K562 (cell line): Measurements from ENCODE around the gene LCTL. TPM values are rescaled to one million over a fixed set of nuclear protein-coding genes. Genes with fewer than 3 reads are reported as not detected.

Source experiments
- ARID3A ChIP-seq: IDR thresholded peaks from 2 replicates; pipeline ENCODE4 v1.6.1; 2012; ENCODE audit warnings: low read depth, low read length, improper control_type of control experiment, borderline replicate concordance
- CBX1 ChIP-seq: sonication (generic); IDR thresholded peaks from 2 replicates; pipeline ENCODE4 v1.6.1; 2016; ENCODE audit warnings: antibody characterized with exemption, low read depth, mild to moderate bottlenecking
- CBX2 ChIP-seq: fragments of 200-600 bp; sonication (generic); IDR thresholded peaks from one replicate; pipeline ENCODE4 v1.6.1; 2012; ENCODE audit warnings: mild to moderate bottlenecking, low read length, inconsistent platforms; ENCODE audit not compliant: insufficient read depth, poor library complexity, severe bottlenecking
- CCAR2 ChIP-seq: fragments of 200-400 bp; formaldehyde crosslinking; IDR thresholded peaks from 2 replicates; pipeline ENCODE4 v1.6.1; 2017; ENCODE audit warnings: mild to moderate bottlenecking, low read depth, low read length
- DPF2 ChIP-seq: fragments of 450-650 bp; IDR thresholded peaks from 2 replicates; pipeline ENCODE4 v1.6.1; 2016
- FOXM1 ChIP-seq, 2 experiments: fragments of 450-650 bp in 1 of 2; sonication (generic) in 1 of 2; formaldehyde crosslinking in 1 of 2; IDR thresholded peaks; 2 replicates each; pipeline versions ENCODE4 v1.6.1 to v1.9.0; 2017 to 2022; ENCODE audit warnings: low read depth in 2 of 2, mild to moderate bottlenecking in 2 of 2, missing genetic modification reagents in 1 of 2, moderate library complexity in 1 of 2
- GATA2 ChIP-seq: sonication (generic); formaldehyde crosslinking; IDR thresholded peaks from 2 replicates; pipeline ENCODE4 v1.4.0; 2020; ENCODE audit warnings: mild to moderate bottlenecking, missing genetic modification reagents
- HCFC1 ChIP-seq: IDR thresholded peaks from 2 replicates; pipeline ENCODE4 v1.6.1; 2012; ENCODE audit warnings: low read depth, low read length, improper control_type of control experiment
- HMGXB4 ChIP-seq: sonication (generic); formaldehyde crosslinking; IDR thresholded peaks from 2 replicates; pipeline ENCODE4 v1.8.1; 2023; ENCODE audit warnings: mild to moderate bottlenecking, missing genetic modification reagents
- KHSRP ChIP-seq: fragments of 450-650 bp; IDR thresholded peaks from 2 replicates; pipeline ENCODE4 v1.6.1; 2017
- NFRKB ChIP-seq: fragments of 450-650 bp; IDR thresholded peaks from 2 replicates; pipeline ENCODE4 v1.6.1; 2016; ENCODE audit warnings: low read depth
- POLR2A ChIP-seq: fragments of 450-650 bp; conservative IDR thresholded peaks from 2 replicates; pipeline ENCODE4 v1.6.1; 2016
- STAT5A ChIP-seq: IDR thresholded peaks from 2 replicates; pipeline ENCODE4 v1.6.1; 2012; ENCODE audit warnings: low read length, inconsistent platforms, borderline replicate concordance
- ZNF239 ChIP-seq: fragments of 250-450 bp; sonication (Bioruptor Pico); IDR thresholded peaks from 2 replicates; pipeline ENCODE4 v1.4.0; 2020; ENCODE audit warnings: mild to moderate bottlenecking
- ZNF280A ChIP-seq: fragments of 450-650 bp; IDR thresholded peaks from 2 replicates; pipeline ENCODE4 v1.6.1; 2018; ENCODE audit warnings: mild to moderate bottlenecking, low read depth; ENCODE audit not compliant: partially characterized antibody
- ZNF354B ChIP-seq: fragments of 250-450 bp; sonication (Bioruptor Pico); IDR thresholded peaks from 2 replicates; pipeline ENCODE4 v1.4.0; 2020
- ZNF436 ChIP-seq: fragments of 250-450, 450-650 bp; sonication (Bioruptor Pico); formaldehyde crosslinking; IDR thresholded peaks from 2 replicates; pipeline ENCODE4 v1.7.0; 2020; ENCODE audit warnings: mild to moderate bottlenecking
- ZNF444 ChIP-seq: fragments of 250-450 bp; sonication (Bioruptor Pico); IDR thresholded peaks from 2 replicates; pipeline ENCODE4 v1.4.0; 2020; ENCODE audit warnings: mild to moderate bottlenecking, moderate library complexity
- ZNF696 ChIP-seq: fragments of 250-450 bp; sonication (Bioruptor Pico); conservative IDR thresholded peaks from 2 replicates; pipeline ENCODE4 v1.4.0; 2020; ENCODE audit warnings: mild to moderate bottlenecking, moderate library complexity
- ZNF699 ChIP-seq: fragments of 250-450 bp; sonication (Bioruptor Pico); IDR thresholded peaks from 2 replicates; pipeline ENCODE4 v1.8.0; 2021; ENCODE audit warnings: mild to moderate bottlenecking, moderate library complexity; ENCODE audit not compliant: insufficient replicate concordance
- polyA plus RNA-seq, 8 experiments: library from polyadenylated mRNA; depleted of rRNA in 4 of 8; stranded (reverse) in 5 of 8; unstranded in 3 of 8; fragments of >200 nt; fragmentation: Nextera tagmentation in 2 of 8; fragmentation: Illumina TruSeq in 1 of 8; extraction: Ambion mirVana in 2 of 8; extraction: Trizol in 1 of 8; gene quantifications; 2 replicates each; pipeline versions ENCODE4 v1.2.1 to v1.2.3, GENCODE V29; 2011 to 2014; ENCODE audit warnings: inconsistent platforms in 1 of 8, missing spikeins in 1 of 8
- total RNA-seq, 7 experiments: library from RNA; depleted of rRNA in 6 of 7; stranded (reverse); fragments of >200 nt in 6 of 7; fragmentation: Illumina TruSeq in 2 of 7; extraction: Trizol in 2 of 7; gene quantifications; 2 replicates each; pipeline versions ENCODE4 v1.2.1 to v1.2.3, GENCODE V29; 2011 to 2021; ENCODE audit warnings: low replicate concordance in 1 of 7

Gene LCTL
- total and polyA plus RNA-seq, 9 of the 15 experiments (the other 6 are each of a cell fraction or from before 2014, with no cell fraction given) = 0.08 to 0.31 (median 0.17) TPM; not detected in 6

- peak; percentile 88 for TF ChIP-seq NFRKB
- TF ChIP-seq CBX2 = no peak
- TF ChIP-seq ZNF699 = no peak
- no peak for TF ChIP-seq ARID3A
- peak; percentile 58 for TF ChIP-seq DPF2
- 0 out of 2 replicates have a peak, but pooled peaks have one; percentile 18 for TF ChIP-seq HCFC1
- no peak for TF ChIP-seq ZNF354B (CRISPR knock-in tag)
- TF ChIP-seq CBX1 = peak; percentile 37; the same call in 1 of the 2 replicates
- TF ChIP-seq ZNF239 (CRISPR knock-in tag) = no peak
- no peak for TF ChIP-seq ZNF696 (CRISPR knock-in tag)
- peak; percentile 100 for TF ChIP-seq POLR2A
- TF ChIP-seq ZNF436 (CRISPR knock-in tag) = no peak
- peak; percentile 26; the same call in 1 of the 2 replicates for TF ChIP-seq HMGXB4
- no peak for TF ChIP-seq STAT5A
- TF ChIP-seq ZNF444 (CRISPR knock-in tag) = no peak
- no peak for TF ChIP-seq KHSRP
- TF ChIP-seq FOXM1 (IDR thresholded peaks at IDR 0.05; ENCODE audit: low read depth) = peak; percentile 19; the same call in 1 of the 2 replicates
- TF ChIP-seq FOXM1 (CRISPR knock-in tag; IDR thresholded peaks at IDR 0.05; ENCODE audit: low read depth) = no peak
- TF ChIP-seq CCAR2 = no peak
- TF ChIP-seq ZNF280A = no peak
- no peak for TF ChIP-seq GATA2 (CRISPR knock-in tag)
- TF ChIP-seq, all 486 proteins: peak for 127
Measured at GRCh38 chr15:66581972-66582537, 16.3 kb upstream of the LCTL start (continued).
